ENCODE measurements around the gene FOXK1.

The FOXK1 gene

DNA sequence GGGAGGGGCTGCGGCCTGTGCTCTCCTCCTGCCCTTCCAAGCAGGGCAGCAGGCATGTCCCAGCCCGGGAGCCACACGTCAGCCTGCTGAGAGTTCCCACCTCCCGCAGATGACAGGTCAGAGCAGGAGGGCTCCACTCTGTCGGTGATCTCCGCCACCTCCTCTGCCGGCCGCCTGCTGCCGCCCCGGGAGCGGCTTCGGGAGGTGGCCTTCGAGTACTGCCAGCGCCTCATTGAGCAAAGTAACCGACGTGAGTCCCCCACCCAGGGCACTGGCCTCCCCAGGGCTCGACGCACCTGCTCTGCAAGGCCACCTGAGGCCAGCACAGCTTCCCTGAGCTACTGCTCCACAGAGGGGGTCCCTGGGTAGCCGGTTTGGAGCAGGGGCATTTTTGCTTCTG, 102.7 kb downstream of the FOXK1 start:
- no peak for DNase-seq (ENCODE audit: low read depth, low spot score)
- ChIA-PET CTCF (interaction anchor here (1.6 to 4.5 kb wide), 2 partner anchors 8 to 14 kb away, joined by 4 to 23 read pairs; no protein-coding TSS in a partner anchor), POLR2A (interaction anchor here (1.9 kb wide), 1 partner anchor 9 kb away, joined by 4 read pairs; the partner anchor contains the start of gene AP5Z1)
- TF ChIP-seq, protein P1, sequence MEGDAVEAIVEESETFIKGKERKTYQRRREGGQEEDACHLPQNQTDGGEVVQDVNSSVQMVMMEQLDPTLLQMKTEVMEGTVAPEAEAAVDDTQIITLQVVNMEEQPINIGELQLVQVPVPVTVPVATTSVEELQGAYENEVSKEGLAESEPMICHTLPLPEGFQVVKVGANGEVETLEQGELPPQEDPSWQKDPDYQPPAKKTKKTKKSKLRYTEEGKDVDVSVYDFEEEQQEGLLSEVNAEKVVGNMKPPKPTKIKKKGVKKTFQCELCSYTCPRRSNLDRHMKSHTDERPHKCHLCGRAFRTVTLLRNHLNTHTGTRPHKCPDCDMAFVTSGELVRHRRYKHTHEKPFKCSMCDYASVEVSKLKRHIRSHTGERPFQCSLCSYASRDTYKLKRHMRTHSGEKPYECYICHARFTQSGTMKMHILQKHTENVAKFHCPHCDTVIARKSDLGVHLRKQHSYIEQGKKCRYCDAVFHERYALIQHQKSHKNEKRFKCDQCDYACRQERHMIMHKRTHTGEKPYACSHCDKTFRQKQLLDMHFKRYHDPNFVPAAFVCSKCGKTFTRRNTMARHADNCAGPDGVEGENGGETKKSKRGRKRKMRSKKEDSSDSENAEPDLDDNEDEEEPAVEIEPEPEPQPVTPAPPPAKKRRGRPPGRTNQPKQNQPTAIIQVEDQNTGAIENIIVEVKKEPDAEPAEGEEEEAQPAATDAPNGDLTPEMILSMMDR (IDR thresholded peaks at IDR 0.05; ENCODE audit: insufficient read depth, low read length, missing control alignments), result no peak
- no peak overlapping the region for H3K4me3 ChIP-seq (ENCODE audit: low read depth, low read length)

- no peak overlapping the region for H3K4me3 ChIP-seq (ENCODE audit: low read depth, low read length)
- POLR2A ChIA-PET, result no interaction called here
- DNase-seq (ENCODE audit: low read depth, low spot score), result no peak
- TF ChIP-seq, protein P1 (IDR thresholded peaks at IDR 0.05; ENCODE audit: insufficient read depth, low read length, missing control alignments), result no peak
- CTCF ChIA-PET, result interaction anchor here (0.7 kb wide), 1 partner anchor 773 kb away, joined by 3 read pairs; no protein-coding TSS in a partner anchor
Measured at GRCh38 chr7:4785371-4785770, 103.3 kb downstream of the FOXK1 start.

DNA sequence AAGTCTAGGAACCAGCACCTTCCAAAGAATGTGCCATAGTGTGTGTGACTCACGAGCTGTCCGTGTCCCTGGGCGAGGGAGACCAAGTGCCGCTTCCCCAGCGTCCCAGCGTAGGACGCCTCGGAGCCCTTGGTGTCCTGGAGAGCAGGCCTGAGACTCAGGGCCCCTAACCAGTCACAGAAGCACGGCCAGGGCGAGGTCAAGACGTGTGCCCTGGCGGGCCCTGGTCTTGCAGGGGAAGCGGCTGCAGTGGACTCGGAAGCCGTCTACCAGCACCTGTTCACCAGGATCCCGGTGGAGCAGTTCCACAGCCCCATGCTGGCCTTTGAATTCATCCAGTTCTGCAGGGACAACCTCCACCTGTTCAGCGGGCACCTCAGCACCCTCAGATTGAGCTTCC, 103.9 kb downstream of the FOXK1 start:
- ChIA-PET POLR2A (no interaction called here), CTCF (interaction anchor here (0.7 kb wide), 1 partner anchor 772 kb away, joined by 3 read pairs; no protein-coding TSS in a partner anchor)
- TF ChIP-seq, protein P1 (IDR thresholded peaks at IDR 0.05; ENCODE audit: insufficient read depth, low read length, missing control alignments), result no peak
- no peak overlapping the region for H3K4me3 ChIP-seq (ENCODE audit: low read depth, low read length)
- DNase-seq (ENCODE audit: low read depth, low spot score), result no peak

DNA sequence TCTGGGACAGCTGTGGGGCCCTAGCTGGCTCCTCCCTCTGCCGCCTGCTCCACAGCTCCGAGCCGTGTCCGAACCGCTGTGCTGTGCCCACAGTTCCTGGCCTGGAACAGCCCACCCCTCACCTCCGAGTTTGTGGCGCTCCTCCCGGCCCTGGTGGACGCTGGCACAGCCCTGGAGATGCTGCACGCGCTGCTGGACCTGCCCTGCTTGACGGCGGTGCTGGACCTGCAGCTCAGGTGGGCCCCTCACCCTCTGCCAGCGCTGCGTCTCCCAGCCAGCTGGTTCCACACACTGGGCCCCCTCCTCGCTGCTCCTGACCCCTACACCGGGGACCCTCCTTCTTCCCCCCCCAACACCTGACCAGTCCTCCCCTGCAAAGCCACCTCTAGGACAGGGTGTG, 105.4 kb downstream of the FOXK1 start:
- H3K4me3 ChIP-seq (ENCODE audit: low read depth, low read length), result no peak overlapping the region
- ChIA-PET POLR2A (no interaction called here), CTCF (interaction anchor here (1.0 to 3.1 kb wide), 2 partner anchors 9 to 11 kb away, joined by 3 to 12 read pairs; no protein-coding TSS in a partner anchor)
- TF ChIP-seq, protein P1 (IDR thresholded peaks at IDR 0.05; ENCODE audit: insufficient read depth, low read length, missing control alignments), result no peak
- no peak for DNase-seq (ENCODE audit: low read depth, low spot score)

DNA sequence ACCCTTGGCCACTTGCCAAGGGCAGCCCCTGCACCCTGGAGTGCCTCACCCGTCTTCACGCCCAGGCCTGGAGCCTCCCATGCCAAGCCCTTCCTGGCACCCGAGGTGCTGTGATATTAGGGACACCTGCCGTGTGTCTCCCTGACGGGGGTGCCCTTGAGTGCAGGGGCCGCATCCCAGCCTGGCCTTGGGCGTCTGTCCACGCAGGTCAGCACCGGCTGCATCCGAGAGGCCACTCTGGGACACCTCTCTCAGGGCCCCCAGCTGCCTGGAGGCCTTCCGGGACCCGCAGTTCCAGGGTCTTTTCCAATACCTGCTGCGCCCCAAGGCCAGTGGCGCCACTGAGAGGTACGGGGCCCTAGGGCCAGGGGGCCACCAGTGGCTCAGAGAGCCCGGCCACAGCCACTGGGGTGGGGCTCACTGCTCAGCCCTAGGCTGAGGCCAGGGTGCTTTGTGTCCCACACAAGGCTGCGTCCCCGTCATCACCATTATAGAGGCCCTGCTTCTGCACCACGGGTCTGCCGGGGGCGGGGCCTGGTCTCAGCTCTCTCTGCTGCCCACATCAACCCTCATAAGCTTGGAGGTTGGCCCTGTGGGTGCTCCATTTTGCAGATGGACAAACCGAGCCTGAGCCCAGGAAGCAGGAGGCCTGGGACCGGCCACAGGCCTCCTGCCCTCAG, 106.0 kb downstream of the FOXK1 start:
- POLR2A ChIA-PET, result interaction anchor here (2.1 kb wide), 1 partner anchor 12 kb away, joined by 10 read pairs; the partner anchor contains the start of gene AP5Z1
- TF ChIP-seq, protein P1 (IDR thresholded peaks at IDR 0.05; ENCODE audit: insufficient read depth, low read length, missing control alignments), result no peak
- CTCF ChIA-PET, result interaction anchor here (3.1 kb wide), 1 partner anchor 10 kb away, joined by 12 read pairs; no protein-coding TSS in a partner anchor

DNA sequence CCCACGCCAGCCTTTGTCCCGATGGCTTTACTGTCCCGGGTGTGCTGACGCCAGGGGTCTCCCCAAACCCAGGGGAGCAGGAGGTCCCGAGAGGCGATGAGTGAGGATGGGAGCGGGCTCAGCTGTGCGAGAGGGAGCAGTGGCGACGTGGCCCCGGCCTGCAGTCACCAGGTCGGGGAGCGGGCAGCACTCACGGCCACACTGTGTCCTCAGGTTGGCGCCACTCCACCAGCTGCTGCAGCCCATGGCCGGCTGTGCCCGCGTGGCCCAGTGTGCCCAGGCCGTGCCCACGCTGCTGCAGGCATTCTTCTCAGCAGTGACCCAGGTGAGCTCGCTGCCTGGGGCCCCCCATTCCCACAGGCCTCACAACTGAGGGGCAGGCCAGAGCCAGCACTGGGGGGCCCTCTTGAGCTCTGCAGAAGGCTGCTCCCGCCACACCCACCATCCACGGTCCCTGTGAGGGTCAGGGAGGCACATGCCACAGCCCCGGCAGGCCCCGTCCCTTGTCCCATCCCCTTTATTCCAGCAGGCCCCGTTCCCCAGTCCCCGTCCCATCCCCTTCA, 106.6 kb downstream of the FOXK1 start:
- TF ChIP-seq, protein P1 (IDR thresholded peaks at IDR 0.05; ENCODE audit: insufficient read depth, low read length, missing control alignments), result no peak
- no peak overlapping the region for H3K4me3 ChIP-seq (ENCODE audit: low read depth, low read length)
- ChIA-PET POLR2A (interaction anchor here (2.1 kb wide), 1 partner anchor 13 kb away, joined by 10 read pairs; the partner anchor contains the start of gene AP5Z1), CTCF (interaction anchor here (3.1 kb wide), 1 partner anchor 10 kb away, joined by 12 read pairs; no protein-coding TSS in a partner anchor)
- DNase-seq (ENCODE audit: low read depth, low spot score), result no peak

More for the DNA sequence above, 106.0 kb downstream of the FOXK1 start:
- no peak for DNase-seq (ENCODE audit: low read depth, low spot score)
- no peak overlapping the region for H3K4me3 ChIP-seq (ENCODE audit: low read depth, low read length)

All from AG04449 (cell line).